GM19438 (cell line): ENCODE measurements around the gene NEURL1B.

ENCODE experiments used
- ATAC-seq: cut with Tn5 transposase; IDR thresholded peaks from one replicate; pipeline ENCODE4 v1.9.1; 2021; ENCODE audit warnings: low read depth; ENCODE audit not compliant: unreplicated experiment

NEURL1B gene

DNA sequence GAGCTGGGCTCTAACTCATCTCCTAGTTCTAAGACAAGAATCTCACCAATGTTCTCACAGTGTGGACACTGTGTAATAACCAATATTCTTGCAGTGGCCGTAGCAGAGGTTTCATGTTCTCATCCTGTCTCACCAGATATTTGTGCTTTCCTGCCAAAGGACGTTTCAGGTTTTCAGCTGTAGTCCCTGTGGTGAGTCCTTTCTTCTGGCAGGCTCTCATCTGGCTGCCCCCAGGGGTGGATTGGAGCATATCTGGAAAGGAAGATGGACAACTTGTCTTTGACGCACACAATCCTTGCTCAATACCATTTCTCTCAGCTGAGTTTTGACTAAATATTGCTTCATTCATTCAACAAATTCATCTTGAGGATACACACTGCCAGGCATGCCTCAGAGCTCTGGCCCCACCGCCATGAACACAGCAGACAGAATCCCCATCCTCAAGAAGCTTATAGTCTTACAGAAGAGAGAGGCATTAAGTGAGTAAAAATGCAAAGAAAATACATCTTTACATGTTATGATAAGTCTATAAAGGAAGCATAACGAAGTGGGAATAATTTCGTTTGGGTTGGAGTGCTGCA is 33.8 kb upstream of the NEURL1B start:
- ATAC-seq: no peak

GRCh38 chr5:172608773-172609172 is 32.3 kb upstream of the NEURL1B start:
- no peak for ATAC-seq

- ATAC-seq: no peak
These were observed 30.4 kb upstream of the NEURL1B start for GRCh38 chr5:172610643-172611042.

- no peak for ATAC-seq
These were observed 29.1 kb upstream of the NEURL1B start for GRCh38 chr5:172611913-172612312.

DNA sequence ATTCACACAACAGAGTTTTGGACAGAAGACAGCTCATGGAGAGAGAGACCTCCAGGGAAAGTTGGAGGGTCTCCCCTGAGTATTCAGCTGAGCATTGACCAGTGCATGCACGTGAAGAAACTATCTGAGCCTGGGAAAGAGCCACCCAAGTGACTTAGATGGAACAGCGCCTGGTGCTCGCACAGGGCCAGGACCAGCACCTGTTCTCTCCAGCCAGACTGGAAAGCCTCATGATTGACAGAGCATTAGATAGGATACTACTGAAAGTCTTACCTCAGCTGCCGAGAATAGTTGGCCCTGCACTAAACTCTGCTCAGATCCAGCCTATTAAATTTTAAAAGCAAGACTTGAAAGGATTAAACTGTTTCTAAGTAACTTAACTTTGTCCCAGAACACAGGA is 28.3 kb upstream of the NEURL1B start:
- no peak for ATAC-seq

GRCh38 chr5:172616136-172616535 is 24.9 kb upstream of the NEURL1B start:
- no peak for ATAC-seq

GRCh38 chr5:172616730-172617129 is 24.3 kb upstream of the NEURL1B start:
- no peak for ATAC-seq

DNA sequence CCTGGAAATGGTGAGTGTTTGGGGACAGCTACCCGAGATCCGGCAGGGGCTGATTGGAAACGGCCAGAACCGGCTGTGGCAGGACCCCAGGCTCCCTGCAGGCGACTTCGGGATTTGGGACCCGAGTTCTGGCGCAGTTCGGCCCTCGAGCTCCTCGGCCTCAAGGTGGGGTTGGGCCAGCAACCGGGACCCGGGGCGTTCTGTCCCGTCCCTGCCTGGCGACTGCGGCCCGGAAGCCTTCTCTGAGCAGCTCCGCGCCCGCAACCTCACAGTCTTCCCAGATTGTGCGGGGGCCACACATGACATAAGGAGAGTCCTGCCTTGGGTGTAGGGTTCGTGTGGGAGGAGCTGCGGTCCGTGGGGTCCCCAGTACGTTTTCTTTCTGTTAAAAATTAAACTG is 23.2 kb upstream of the NEURL1B start:
- no peak for ATAC-seq

DNA sequence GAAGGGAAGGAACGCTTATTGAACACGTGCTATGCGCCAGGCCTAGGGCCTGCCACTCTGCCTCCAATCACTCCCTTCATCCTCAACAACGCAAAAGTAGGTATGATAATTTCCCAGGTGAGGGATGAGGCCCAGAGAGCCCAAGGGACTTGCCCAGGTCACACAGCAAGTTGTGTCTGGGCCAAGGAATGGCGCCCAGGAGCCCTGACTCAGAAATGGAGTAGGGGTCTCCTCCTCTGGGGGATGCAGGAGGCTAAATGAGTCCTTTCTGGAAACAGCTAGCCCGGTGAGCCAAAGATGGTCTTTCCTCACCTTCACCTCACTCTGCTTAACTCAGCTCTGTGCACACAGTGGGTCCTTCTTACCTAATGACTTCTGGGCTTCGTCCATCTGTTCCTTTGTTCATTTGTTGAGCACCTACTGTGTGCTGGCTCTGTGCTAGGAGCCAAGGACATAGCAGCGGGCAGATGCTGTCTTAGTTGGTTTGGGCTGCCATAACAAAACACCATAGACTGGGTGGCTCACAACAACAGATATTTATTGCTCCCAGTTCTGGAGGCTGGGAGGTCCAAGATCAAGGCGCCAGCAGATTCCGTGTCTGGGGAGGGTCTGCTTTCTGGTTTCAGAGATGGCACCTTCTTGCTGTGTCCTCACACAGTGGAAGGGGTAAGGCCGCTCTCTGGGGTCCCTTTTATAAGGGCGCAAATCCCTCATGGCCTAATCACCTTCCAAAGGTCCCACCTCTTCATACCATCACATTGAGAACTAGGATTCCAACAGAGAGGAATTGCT is 22.3 kb upstream of the NEURL1B start:
- ATAC-seq: no peak

DNA sequence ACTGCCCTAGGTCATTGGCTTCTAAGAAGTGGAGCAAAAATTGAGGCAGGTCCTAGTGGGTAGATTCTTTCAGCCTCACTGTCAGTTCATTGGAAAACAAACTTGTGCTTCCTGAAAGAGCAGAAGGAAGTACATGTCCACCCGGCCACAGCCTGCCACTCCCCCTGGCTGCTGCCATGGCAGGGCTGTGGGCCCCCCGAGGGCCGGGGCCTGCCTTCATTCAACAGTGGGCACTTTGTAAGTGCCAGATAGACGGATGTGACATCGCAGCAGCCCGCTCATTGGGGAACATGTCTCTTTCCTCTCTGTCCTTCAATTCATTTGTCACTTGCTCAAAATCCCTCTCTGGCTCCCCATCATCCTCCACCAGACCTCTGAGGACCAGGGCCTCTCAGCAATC is 20.6 kb upstream of the NEURL1B start:
- no peak for ATAC-seq

DNA sequence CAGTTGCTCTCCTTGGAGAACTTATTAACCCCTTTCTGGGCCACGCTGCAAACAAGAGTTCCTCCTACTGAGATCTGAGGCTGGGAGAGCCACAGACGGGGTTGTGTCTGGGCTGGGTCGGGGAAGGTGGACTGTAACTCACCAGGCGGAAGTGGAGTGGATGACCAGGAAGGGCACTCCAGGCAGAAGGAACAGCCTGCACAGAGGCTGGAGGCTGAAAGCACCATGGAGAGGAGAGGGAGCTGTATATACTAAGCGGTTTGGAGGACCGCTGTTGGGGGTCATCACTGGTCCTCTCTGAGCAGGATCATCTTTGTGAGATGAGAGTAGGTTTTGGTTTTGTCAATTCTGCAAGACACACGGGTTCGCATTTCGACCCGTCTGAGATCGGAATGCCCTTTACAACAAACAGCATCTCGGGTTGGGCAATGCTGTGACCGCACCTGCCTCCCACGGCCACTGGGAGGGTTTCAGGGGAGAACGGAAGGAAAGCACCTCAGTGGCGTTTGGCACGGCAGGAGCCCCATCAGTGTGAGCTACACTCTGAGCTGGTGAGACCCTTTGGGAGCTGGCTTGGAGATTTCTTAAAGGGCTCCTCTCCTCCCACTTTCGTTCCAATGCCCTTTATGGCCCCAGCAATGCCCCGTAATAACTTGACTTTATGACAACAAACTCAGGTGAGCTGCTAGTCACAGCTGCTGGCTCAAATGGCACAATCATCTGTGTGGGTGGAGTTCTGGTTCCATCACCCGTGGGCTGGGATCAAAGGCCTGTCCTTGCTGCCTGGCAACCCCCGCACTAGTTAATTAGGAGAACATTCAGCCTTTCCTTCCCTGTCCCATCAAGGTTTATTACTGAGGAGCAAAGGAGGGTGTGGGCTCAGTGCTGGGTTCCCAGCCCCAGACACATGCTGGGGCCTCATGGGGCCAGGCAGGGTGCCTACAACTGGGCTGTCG is 18.7 kb upstream of the NEURL1B start:
- ATAC-seq: no peak

GRCh38 chr5:172623313-172623980 is 17.6 kb upstream of the NEURL1B start:
- ATAC-seq: no peak

DNA sequence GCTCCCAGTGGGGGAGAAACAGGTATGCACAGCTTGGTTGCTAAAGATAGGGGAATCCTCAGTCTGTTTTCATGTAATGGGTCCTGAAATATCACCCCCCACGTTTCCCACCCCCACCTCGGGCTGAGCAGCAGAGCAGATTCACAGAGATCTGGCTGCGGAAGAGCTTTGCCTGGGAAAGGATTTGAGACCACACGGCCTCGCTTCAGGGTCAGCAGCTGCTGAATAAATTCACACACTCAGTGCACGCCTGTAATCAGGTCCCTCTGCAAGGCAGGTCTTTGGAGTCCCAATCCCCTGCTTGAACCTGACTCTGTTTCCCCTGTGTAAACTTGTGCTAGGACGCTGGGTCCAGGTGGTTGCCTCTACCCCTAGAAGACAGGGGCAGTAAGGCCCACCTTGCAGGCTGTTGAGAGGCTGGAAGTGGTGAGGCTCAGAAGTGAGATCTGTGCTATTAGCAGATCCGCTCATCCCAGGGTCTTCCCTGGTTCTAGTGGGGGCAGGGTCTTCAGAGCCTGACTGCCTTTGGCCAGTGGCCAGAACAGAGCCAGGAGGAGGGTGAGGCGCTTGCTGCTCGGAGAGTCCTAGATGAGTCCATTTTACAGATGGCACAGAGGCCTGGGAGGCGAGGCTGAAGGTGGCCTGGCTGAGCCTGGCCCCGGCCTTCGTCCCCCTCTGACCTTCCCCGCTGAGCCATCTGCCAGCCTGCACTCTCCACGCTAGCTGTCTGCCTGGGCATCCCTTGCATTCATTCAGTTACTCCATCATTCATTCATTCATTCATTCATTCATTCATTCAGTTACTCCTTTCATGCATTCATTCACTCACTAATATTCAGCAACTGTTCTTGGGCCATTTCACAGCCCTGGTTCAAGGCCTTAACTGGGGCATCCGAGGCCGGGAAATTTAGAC is 16.7 kb upstream of the NEURL1B start:
- no peak for ATAC-seq

GRCh38 chr5:172624996-172625964 is 15.8 kb upstream of the NEURL1B start:
- ATAC-seq: no peak

DNA sequence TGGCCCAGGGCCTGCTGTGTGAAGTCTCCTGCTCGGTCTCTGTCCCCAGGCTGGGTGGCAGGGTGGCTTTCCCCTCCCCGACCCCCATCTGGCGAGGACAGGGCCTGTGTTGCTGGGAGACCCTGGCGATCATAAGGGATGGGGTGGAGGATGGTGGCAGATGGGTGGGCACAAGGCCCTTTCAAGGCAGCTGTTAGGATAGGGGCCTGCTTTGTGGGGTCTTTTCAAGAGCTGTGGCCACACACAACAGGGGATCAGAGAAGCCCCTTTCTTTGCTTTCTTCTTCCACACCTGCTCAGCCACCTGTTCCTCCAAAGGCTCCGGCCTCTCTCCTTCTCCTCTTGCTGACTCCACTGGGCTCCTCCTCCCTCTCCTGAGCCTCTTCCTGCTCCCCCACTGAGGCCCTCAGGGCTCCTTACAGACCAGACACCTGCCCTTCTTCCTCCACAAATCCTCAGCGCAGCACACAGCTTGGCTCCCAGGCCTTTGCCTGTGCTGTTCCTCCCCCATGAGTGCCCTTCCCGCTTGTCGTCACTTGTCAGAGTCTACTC is 15.0 kb upstream of the NEURL1B start:
- no peak for ATAC-seq

- ATAC-seq: no peak
These were observed 11.0 kb upstream of the NEURL1B start for GRCh38 chr5:172630082-172630481.

- no peak for ATAC-seq
These were observed 10.6 kb upstream of the NEURL1B start for GRCh38 chr5:172630482-172630881.

GRCh38 chr5:172630986-172631385 is 10.1 kb upstream of the NEURL1B start:
- ATAC-seq: no peak
